BE2C (cell line): ENCODE data around the gene NQO2.

Experiments used
- DNase-seq: peaks from one replicate; pipeline ENCODE4 v3.0.0-alpha.2; 2020
- H3K27me3 ChIP-seq: fragments of 250-450 bp; sonication (Bioruptor Pico); 2 replicates; pipeline ENCODE4 v1.5.1; 2020; ENCODE audit warnings: mild to moderate bottlenecking
- H3K36me3 ChIP-seq: fragments of 250-450 bp; sonication (Bioruptor Pico); 2 replicates; pipeline ENCODE4 v1.5.1; 2020; ENCODE audit warnings: mild to moderate bottlenecking
- H3K4me1 ChIP-seq: fragments of 250-450 bp; sonication (Bioruptor Pico); 2 replicates; pipeline ENCODE4 v1.5.1; 2020
- H3K4me3 ChIP-seq: 2 replicates; pipeline ENCODE4 v1.5.1; 2011; ENCODE audit warnings: low read depth, low read length
- H3K9me3 ChIP-seq: fragments of 250-450 bp; sonication (Bioruptor Pico); 2 replicates; pipeline ENCODE4 v1.5.1; 2020
- TF ChIP-seq, protein P1 (sequence below): IDR thresholded peaks from 2 replicates; pipeline ENCODE4 v1.5.1; 2012; ENCODE audit warnings: mild to moderate bottlenecking, low read depth, low read length

NQO2 gene

DNA sequence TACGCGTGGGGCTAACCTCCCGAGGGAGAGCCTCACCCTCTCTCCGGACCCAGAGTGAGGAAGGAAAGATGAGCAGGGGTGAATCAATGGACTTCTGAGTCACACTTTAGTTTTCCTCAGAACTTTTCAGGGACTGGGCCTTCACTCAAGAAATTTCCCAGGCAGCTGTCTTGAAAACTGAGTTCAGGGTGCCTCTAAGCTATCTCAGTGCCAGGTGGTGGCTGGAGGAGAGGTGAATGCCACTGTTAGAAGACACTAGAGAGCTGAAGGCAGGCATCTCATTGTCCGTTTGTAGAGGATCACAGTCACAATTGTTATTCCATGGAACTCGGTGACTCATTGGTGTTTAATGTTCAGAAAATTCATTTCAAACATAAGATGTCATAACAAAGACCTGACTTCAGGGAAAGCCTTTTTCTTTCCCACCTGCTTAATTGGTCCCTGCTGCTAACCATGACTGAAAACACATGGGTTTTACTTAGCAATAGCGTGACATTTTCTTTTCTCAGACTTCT lies 23.1 kb upstream of the NQO2 start:
- Histone ChIP-seq H3K36me3 (no peaks in the 10 kb centered on the region), H3K4me3 (no peak overlapping the region), H3K4me1 (no peaks in the 10 kb centered on the region), H3K27me3 (no peaks in the 10 kb centered on the region), H3K9me3 (no peaks in the 10 kb centered on the region)
- TF ChIP-seq, protein P1, sequence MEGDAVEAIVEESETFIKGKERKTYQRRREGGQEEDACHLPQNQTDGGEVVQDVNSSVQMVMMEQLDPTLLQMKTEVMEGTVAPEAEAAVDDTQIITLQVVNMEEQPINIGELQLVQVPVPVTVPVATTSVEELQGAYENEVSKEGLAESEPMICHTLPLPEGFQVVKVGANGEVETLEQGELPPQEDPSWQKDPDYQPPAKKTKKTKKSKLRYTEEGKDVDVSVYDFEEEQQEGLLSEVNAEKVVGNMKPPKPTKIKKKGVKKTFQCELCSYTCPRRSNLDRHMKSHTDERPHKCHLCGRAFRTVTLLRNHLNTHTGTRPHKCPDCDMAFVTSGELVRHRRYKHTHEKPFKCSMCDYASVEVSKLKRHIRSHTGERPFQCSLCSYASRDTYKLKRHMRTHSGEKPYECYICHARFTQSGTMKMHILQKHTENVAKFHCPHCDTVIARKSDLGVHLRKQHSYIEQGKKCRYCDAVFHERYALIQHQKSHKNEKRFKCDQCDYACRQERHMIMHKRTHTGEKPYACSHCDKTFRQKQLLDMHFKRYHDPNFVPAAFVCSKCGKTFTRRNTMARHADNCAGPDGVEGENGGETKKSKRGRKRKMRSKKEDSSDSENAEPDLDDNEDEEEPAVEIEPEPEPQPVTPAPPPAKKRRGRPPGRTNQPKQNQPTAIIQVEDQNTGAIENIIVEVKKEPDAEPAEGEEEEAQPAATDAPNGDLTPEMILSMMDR = no peak
- DNase-seq = no peak

DNA sequence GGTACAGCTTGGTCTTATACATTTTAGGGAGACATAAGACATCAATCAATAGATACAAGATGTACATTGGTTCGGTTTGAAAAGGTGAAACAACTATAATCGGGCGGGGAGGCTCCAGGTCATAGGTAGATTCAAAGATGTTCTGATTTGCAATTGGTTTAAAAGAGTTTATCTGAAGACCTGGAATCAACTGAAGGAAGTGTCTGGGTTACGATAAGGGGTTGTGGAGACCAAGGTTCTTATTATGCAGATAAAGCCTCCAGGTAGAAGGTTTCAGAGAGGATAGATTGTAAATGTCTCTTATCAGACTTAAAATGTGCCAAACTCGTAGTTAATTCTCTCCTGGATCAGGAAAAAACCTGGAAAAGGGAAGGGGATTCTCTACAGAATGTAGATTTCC lies 22.4 kb upstream of the NQO2 start:
- Histone ChIP-seq H3K27me3 (no peaks in the 10 kb centered on the region), H3K9me3 (no peaks in the 10 kb centered on the region), H3K36me3 (no peaks in the 10 kb centered on the region), H3K4me3 (no peak overlapping the region), H3K4me1 (no peaks in the 10 kb centered on the region)
- TF ChIP-seq, protein P1 = no peak
- no peak for DNase-seq

DNA sequence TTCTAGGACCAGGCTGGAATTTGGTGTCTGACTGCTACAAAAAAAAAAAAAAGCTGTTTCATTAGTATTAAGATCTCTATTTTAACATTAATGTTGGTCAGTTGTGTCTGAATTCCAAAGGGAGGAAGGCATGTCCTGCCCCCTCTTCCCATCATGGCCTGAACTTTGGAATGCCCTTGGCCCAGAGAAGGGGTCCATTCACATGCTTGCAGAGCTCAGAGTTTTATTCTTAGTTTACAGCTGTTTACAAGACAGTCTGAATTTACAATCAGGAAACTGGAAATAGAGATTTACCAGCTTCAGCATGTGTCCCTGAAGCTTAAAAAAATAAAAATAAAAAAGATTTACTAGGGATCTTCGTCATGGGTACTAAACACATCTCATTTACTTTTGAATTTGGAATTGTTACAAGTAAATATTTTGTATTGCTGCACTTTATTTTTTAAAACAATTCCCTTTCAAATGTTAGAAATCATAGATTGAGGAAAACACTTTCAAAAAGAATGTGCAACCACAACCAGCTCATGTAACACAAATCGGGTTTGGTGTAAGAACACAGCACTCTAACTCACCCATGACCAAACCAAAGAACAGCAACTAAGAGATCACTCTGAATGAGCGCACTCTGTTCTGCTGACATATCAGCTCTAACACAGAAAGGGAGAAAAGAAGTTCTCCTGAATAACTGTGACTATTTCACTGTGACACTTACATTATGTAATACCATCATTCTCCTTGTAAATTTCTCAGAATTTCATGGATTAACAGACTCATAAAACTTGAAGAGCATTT lies 21.7 kb upstream of the NQO2 start:
- TF ChIP-seq, protein P1 = no peak
- Histone ChIP-seq H3K27me3 (no peaks in the 10 kb centered on the region), H3K36me3 (no peaks in the 10 kb centered on the region), H3K4me3 (no peak overlapping the region), H3K4me1 (no peaks in the 10 kb centered on the region), H3K9me3 (no peaks in the 10 kb centered on the region)
- DNase-seq = no peak

DNA sequence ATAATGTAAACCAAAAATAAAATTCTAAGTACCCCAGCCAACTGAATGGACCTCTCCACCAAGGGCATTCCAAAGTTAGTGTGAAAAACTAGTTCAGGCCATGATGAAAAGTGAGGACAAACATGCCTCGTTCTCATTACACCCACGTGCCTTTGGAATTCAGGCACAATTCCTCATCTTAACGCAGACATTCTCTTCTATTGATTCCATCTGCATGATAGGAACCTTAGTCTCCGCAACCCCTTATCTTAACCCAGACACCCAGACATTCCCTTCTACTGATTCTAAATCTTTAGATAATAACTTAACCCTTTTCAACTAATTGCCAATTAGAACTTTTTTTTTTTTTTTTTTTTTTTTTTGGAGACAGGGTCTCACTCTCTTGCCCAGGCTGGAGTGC lies 20.8 kb upstream of the NQO2 start:
- no peaks in the 10 kb centered on the region for H3K9me3 ChIP-seq
- H3K4me3 ChIP-seq = no peak overlapping the region
- no peaks in the 10 kb centered on the region for H3K27me3 ChIP-seq
- TF ChIP-seq, protein P1 = no peak
- no peak for DNase-seq
- no peaks in the 10 kb centered on the region for H3K4me1 ChIP-seq
- H3K36me3 ChIP-seq = no peaks in the 10 kb centered on the region

DNA sequence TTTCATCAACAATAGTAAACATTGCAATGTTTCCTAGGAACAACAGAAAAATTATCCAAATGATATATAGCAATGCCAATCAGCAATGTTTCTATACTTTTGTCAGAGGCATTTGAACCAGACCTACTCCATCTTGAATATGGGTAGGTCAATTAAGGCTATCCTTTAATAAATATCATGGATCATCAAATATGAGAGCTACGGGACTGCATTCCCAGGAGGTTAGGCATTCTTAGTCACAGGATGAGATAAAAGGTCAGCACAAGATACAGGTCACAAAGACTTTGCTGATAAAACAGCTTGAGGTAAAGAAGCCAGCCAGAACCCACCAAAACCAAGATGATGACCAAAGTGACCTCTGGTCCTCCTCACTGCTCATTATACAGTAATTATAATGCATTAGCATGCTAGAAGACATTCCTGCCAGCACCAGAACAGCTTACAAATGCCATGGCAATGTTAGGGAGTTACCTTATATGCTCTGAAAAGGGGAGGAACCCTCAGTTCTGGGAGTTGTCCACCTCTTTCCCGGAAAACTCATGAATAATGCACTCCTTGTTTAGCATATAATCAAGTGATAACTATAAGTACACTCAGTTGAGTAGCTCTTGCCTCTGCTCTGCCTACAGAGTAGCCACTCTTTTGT lies 19.8 kb upstream of the NQO2 start:
- no peaks in the 10 kb centered on the region for H3K36me3 ChIP-seq
- no peaks in the 10 kb centered on the region for H3K4me1 ChIP-seq
- H3K9me3 ChIP-seq = no peaks in the 10 kb centered on the region
- no peaks in the 10 kb centered on the region for H3K27me3 ChIP-seq
- no peak overlapping the region for H3K4me3 ChIP-seq
- DNase-seq = no peak
- TF ChIP-seq, protein P1 = no peak

DNA sequence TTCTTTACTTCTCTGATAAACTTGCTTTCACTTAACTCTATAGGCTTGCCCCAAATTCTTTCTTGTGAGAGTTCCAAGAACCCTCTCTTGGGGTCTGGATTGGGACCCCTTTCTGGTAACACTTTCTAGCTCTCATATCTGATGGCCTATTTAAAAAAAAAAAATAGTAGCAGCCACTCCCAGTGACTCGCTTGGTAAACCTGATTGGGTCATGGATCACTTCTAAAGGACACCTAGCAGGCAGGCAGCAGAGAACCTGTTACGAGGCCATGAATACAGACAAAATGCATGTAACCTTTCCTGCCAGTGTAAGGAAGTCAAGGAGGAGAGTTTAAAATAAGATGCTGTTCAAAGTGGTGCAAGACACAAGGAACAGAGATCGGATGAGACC lies 19.2 kb upstream of the NQO2 start:
- Histone ChIP-seq H3K4me3 (no peak overlapping the region), H3K4me1 (no peaks in the 10 kb centered on the region), H3K27me3 (no peaks in the 10 kb centered on the region), H3K36me3 (no peaks in the 10 kb centered on the region), H3K9me3 (no peaks in the 10 kb centered on the region)
- no peak for DNase-seq
- TF ChIP-seq, protein P1 = no peak
